Breast epithelium (tissue), 3 donors: ENCODE measurements around the gene RFX8.
"Not testable (repeated sequence)": the region's sequence is repeated elsewhere in the genome, so short reads cannot be mapped to it uniquely, and the experiment has no call there.

Experiments
- POLR2A ChIP-seq: fragments of 450-650 bp; IDR thresholded peaks from one replicate; pipeline ENCODE4 v1.6.1; 2016; ENCODE audit warnings: antibody characterized with exemption, mild to moderate bottlenecking, moderate library complexity
- TF ChIP-seq, protein P1 (sequence below), 3 donors: fragments of 450-650 bp; IDR thresholded peaks; one replicate each; pipeline ENCODE4 v1.5.1; 2016 to 2017; ENCODE audit warnings: antibody characterized with exemption in 3 of 3, mild to moderate bottlenecking in 3 of 3, moderate library complexity in 3 of 3

DNA sequence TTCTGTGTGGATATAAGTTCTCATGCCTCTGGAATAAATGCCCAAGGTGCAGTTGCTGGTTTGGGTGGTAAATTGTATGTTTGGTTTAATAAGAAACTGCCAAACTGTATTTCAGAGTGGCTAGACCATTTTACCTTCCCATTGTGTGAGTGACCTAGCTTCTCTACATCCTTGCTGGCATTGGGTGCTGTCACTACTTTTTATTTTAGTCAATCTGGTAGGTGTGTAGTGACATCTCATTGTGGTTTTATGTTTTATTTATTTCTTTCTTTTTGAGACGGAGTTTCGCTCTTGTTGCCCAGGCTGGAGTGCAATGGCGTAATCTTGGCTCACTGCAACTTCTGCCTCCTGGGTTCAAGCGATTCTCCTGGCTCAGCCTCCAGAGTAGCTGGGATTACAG, 36.4 kb downstream of the RFX8 start:
- TF ChIP-seq, protein P1, sequence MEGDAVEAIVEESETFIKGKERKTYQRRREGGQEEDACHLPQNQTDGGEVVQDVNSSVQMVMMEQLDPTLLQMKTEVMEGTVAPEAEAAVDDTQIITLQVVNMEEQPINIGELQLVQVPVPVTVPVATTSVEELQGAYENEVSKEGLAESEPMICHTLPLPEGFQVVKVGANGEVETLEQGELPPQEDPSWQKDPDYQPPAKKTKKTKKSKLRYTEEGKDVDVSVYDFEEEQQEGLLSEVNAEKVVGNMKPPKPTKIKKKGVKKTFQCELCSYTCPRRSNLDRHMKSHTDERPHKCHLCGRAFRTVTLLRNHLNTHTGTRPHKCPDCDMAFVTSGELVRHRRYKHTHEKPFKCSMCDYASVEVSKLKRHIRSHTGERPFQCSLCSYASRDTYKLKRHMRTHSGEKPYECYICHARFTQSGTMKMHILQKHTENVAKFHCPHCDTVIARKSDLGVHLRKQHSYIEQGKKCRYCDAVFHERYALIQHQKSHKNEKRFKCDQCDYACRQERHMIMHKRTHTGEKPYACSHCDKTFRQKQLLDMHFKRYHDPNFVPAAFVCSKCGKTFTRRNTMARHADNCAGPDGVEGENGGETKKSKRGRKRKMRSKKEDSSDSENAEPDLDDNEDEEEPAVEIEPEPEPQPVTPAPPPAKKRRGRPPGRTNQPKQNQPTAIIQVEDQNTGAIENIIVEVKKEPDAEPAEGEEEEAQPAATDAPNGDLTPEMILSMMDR (IDR thresholded peaks at IDR 0.05): not testable (repeated sequence)
- TF ChIP-seq POLR2A: not testable (repeated sequence)
